Measurements from ENCODE around the gene RPS4Y1.

RPS4Y1 gene

DNA sequence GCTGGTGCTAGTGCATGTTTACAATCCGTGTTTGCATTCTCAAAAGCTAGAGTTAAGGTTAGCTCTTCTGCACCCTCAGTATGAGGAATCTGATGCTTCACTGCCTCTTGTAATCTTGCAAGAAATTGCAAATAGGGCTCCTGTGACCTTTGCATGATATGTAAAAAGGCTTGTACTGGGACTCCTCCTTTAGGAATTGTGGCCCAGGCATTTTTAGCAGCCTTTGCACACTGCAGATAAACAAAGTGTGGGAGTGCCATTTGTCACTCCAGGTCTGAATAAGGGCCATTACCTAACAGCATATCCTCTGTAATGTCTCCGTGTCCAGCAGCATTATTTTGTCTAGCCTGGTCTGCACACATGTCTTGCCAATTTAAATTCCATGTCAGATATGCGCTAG lies 44.5 kb downstream of the RPS4Y1 start:
- no peak for DNase-seq

GRCh38 chrY:2887386-2887785 lies 46.0 kb downstream of the RPS4Y1 start:
- DNase-seq = no peak

GRCh38 chrY:2887955-2888354 lies 46.6 kb downstream of the RPS4Y1 start:
- no peak for DNase-seq

GRCh38 chrY:2893471-2893870 lies 52.1 kb downstream of the RPS4Y1 start:
- DNase-seq = no peak

GRCh38 chrY:2896050-2896449 lies 54.6 kb downstream of the RPS4Y1 start:
- DNase-seq = no peak

GRCh38 chrY:2907356-2907755 lies 66.0 kb downstream of the RPS4Y1 start:
- no peak for DNase-seq

DNA sequence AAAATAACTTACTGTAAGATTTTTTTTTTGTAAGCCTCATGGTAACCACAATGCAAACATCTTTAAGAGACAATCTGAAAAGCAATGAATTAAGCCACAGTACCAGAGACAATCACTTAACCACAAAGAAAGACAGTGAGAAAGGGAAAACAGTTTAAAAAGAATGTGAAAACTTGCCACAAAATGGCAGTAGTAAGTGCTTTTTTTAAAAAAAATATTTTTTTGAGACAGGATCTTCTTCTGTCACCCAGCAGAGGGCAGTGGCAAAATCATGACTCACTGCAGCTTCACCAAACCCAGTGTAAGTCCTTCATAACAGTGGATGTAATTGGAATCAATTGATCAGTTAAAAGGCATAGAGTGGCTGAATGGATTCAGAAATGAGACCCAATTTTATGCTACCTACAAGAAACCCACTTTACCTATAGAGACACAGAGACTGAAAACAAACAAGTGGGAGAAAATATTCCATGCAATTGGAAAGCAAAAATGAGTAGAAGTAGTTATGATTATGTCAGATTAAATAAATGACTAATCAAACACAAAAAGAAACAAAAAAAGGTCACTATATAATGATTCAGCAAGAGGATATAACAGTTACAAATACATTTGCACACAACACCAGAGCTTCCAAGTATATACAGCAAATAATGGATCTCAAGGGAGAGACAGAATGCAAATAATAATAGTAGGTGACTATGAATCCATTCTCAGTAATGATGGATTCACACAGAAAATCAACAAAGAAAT lies 71.8 kb downstream of the RPS4Y1 start:
- peak in 1 of 2 donors; percentile 30 for DNase-seq

Measured in bone marrow (tissue), 2 donors.